Measurements from ENCODE around the gene PNLIP. TPM values are rescaled to one million over a fixed set of nuclear protein-coding genes. Genes with fewer than 3 reads are reported as not detected.

The PNLIP gene
- total RNA-seq, 1 experiment from 2014 or later: 1.5 TPM

DNA sequence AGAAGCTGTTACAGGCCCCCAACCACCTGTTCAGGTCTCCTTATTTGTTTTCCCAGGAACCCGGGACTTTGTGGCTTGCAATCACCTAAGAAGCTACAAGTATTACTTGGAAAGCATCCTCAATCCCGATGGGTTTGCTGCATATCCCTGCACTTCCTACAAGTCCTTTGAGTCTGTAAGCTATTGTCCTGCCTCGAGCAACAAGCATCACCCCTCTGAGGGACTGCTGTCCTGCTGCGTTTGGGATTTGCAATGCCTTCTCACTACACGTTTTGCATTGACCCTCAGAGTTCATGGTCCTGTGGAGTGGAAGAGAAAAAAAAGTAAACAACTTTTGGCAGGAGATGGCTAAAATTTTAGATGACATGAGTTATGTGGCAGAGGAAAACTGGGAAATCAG lies 54.3 kb downstream of the PNLIP start:
- ChIA-PET CTCF (no interaction called here), POLR2A (no interaction called here)
- intact Hi-C loops (cut with micrococcal nuclease; ENCODE audit: unreplicated experiment) (no loop called here), in situ Hi-C loops (cut with HindIII; ENCODE audit: low pct_unique_long_range_greater_than_20kb, low sequenced_read_pairs) (no loop called here)
- no TSS peak for BruUV-seq (replicated peaks)
- TF ChIP-seq POLR2AphosphoS5 (IDR thresholded peaks at IDR 0.05; ENCODE audit: low read depth, low read length): no peak
- TF ChIP-seq TCF7L2 (IDR thresholded peaks at IDR 0.05; ENCODE audit: low read depth, low read length): no peak
- TF ChIP-seq, protein P1, sequence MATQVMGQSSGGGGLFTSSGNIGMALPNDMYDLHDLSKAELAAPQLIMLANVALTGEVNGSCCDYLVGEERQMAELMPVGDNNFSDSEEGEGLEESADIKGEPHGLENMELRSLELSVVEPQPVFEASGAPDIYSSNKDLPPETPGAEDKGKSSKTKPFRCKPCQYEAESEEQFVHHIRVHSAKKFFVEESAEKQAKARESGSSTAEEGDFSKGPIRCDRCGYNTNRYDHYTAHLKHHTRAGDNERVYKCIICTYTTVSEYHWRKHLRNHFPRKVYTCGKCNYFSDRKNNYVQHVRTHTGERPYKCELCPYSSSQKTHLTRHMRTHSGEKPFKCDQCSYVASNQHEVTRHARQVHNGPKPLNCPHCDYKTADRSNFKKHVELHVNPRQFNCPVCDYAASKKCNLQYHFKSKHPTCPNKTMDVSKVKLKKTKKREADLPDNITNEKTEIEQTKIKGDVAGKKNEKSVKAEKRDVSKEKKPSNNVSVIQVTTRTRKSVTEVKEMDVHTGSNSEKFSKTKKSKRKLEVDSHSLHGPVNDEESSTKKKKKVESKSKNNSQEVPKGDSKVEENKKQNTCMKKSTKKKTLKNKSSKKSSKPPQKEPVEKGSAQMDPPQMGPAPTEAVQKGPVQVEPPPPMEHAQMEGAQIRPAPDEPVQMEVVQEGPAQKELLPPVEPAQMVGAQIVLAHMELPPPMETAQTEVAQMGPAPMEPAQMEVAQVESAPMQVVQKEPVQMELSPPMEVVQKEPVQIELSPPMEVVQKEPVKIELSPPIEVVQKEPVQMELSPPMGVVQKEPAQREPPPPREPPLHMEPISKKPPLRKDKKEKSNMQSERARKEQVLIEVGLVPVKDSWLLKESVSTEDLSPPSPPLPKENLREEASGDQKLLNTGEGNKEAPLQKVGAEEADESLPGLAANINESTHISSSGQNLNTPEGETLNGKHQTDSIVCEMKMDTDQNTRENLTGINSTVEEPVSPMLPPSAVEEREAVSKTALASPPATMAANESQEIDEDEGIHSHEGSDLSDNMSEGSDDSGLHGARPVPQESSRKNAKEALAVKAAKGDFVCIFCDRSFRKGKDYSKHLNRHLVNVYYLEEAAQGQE (IDR thresholded peaks at IDR 0.05; ENCODE audit: insufficient read depth in 1 of 2, low read depth in 2 of 2, low read length in 1 of 2): no peak
- TF ChIP-seq, protein P2, sequence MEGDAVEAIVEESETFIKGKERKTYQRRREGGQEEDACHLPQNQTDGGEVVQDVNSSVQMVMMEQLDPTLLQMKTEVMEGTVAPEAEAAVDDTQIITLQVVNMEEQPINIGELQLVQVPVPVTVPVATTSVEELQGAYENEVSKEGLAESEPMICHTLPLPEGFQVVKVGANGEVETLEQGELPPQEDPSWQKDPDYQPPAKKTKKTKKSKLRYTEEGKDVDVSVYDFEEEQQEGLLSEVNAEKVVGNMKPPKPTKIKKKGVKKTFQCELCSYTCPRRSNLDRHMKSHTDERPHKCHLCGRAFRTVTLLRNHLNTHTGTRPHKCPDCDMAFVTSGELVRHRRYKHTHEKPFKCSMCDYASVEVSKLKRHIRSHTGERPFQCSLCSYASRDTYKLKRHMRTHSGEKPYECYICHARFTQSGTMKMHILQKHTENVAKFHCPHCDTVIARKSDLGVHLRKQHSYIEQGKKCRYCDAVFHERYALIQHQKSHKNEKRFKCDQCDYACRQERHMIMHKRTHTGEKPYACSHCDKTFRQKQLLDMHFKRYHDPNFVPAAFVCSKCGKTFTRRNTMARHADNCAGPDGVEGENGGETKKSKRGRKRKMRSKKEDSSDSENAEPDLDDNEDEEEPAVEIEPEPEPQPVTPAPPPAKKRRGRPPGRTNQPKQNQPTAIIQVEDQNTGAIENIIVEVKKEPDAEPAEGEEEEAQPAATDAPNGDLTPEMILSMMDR (IDR thresholded peaks at IDR 0.05): no peak
- TF ChIP-seq SIN3A (IDR thresholded peaks at IDR 0.05; ENCODE audit: borderline replicate concordance, insufficient read depth, low read depth, low read length): no peak
- Histone ChIP-seq H3K9me3 (ENCODE audit: control insufficient read depth, insufficient read depth, low read depth, low read length) (no peaks in the 10 kb centered on the region), H3K27me3 (ENCODE audit: control insufficient read depth, insufficient read depth, low read length) (peaks cover 11% of the 10 kb centered on the region), H3K27ac (ENCODE audit: low read length) (no peak overlapping the region), H3K4me1 (ENCODE audit: control insufficient read depth, insufficient read depth, low read length) (no peaks in the 10 kb centered on the region), H3K4me3 (ENCODE audit: low read depth in 2 of 2, low read length in 2 of 2) (no peak overlapping the region), H3K36me3 (ENCODE audit: control insufficient read depth, insufficient read depth, low read length) (no peaks in the 10 kb centered on the region)
- DNase-seq (ENCODE audit: low read depth, low spot score) (no peak), ATAC-seq (no peak)

DNA sequence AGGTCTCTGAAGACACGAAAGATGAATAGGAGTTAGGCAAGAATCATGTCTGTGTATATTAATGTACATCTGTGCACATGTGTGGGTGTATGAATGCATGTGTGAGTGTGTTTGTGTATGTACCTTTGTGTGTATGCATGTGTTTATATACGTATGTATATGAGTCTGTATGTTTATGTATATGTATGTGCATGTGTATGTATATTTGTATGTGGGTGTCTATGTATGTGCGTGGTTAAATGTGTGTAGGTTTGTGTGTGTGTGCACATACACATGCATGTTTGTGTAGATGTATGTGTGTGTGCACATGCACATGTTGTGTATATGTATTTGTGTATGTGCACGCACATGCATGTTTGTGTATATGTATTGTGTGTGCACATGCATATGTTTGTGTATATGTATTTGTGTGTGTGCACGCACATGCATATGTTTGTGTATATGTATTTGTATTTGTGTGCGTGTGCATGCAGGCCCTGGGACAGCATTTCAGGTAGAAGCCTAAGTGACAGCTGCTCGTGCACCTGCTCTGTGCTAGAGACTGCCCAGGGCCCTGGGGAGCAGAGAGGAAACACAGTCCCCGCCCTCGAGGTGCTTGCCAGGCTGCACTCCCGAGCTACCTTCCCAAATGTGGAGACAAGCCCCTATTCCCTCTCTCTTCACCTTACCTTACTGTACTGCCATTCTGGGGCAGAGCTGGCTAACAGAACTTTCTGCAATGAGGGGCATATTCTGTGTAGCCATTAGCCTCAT lies 57.1 kb downstream of the PNLIP start:
- CTCF ChIA-PET: no interaction called here
- no TSS peak for BruUV-seq (replicated peaks)
- no peak overlapping the region for H3K4me3 ChIP-seq (ENCODE audit: low read depth in 2 of 2, low read length in 2 of 2)

More for the DNA sequence above, 57.1 kb downstream of the PNLIP start:
- POLR2A ChIA-PET: no interaction called here
- peaks cover 3% of the 10 kb centered on the region for H3K27me3 ChIP-seq (ENCODE audit: control insufficient read depth, insufficient read depth, low read length)
- TF ChIP-seq POLR2AphosphoS5 (IDR thresholded peaks at IDR 0.05; ENCODE audit: low read depth, low read length) (no peak), SIN3A (IDR thresholded peaks at IDR 0.05; ENCODE audit: borderline replicate concordance, insufficient read depth, low read depth, low read length) (no peak), TCF7L2 (IDR thresholded peaks at IDR 0.05; ENCODE audit: low read depth, low read length) (no peak)
- TF ChIP-seq, protein P2 (IDR thresholded peaks at IDR 0.05): no peak
- TF ChIP-seq, protein P1 (IDR thresholded peaks at IDR 0.05; ENCODE audit: insufficient read depth in 1 of 2, low read depth in 2 of 2, low read length in 1 of 2): no peak
- in situ Hi-C loops (cut with HindIII; ENCODE audit: low pct_unique_long_range_greater_than_20kb, low sequenced_read_pairs) (no loop called here), intact Hi-C loops (cut with micrococcal nuclease; ENCODE audit: unreplicated experiment) (no loop called here)
- H3K36me3 ChIP-seq (ENCODE audit: control insufficient read depth, insufficient read depth, low read length): no peaks in the 10 kb centered on the region
- DNase-seq (ENCODE audit: low read depth, low spot score): no peak
- no peaks in the 10 kb centered on the region for H3K9me3 ChIP-seq (ENCODE audit: control insufficient read depth, insufficient read depth, low read depth, low read length)
- no peaks in the 10 kb centered on the region for H3K4me1 ChIP-seq (ENCODE audit: control insufficient read depth, insufficient read depth, low read length)
- H3K27ac ChIP-seq (ENCODE audit: low read length): no peak overlapping the region
- no peak for ATAC-seq
